Measurements from ENCODE around the gene DDX27. TPM values are rescaled to one million over a fixed set of nuclear protein-coding genes. Genes with fewer than 3 reads are reported as not detected.

The DDX27 gene
- total RNA-seq, 1 donor from 2014 or later, result 27.8 TPM

GRCh38 chr20:49275636-49276035 is 56.4 kb downstream of the DDX27 start:
- no peaks in the 10 kb centered on the region for H3K27me3 ChIP-seq (ENCODE audit: low read depth)
- intact Hi-C loops (cut with DNase I), result no loop called here
- TF ChIP-seq CTCF (IDR thresholded peaks at IDR 0.05), result no peak
- ATAC-seq (no peak), DNase-seq (no peak)
- peak overlapping the region; percentile 93 for H3K27ac ChIP-seq
- peaks cover 64% of the 10 kb centered on the region for H3K36me3 ChIP-seq
- peaks cover 3% of the 10 kb centered on the region for H3K9me3 ChIP-seq
- H3K4me3 ChIP-seq, result peak overlapping the region; percentile 91
- peaks cover 66% of the 10 kb centered on the region for H3K4me1 ChIP-seq

GRCh38 chr20:49276161-49276960 is 57.1 kb downstream of the DDX27 start:
- H3K27ac ChIP-seq, result peak overlapping the region; percentile 93
- peak in 1 of 2 donors; percentile 24 for ATAC-seq
- intact Hi-C loops (cut with DNase I), result no loop called here

DNA sequence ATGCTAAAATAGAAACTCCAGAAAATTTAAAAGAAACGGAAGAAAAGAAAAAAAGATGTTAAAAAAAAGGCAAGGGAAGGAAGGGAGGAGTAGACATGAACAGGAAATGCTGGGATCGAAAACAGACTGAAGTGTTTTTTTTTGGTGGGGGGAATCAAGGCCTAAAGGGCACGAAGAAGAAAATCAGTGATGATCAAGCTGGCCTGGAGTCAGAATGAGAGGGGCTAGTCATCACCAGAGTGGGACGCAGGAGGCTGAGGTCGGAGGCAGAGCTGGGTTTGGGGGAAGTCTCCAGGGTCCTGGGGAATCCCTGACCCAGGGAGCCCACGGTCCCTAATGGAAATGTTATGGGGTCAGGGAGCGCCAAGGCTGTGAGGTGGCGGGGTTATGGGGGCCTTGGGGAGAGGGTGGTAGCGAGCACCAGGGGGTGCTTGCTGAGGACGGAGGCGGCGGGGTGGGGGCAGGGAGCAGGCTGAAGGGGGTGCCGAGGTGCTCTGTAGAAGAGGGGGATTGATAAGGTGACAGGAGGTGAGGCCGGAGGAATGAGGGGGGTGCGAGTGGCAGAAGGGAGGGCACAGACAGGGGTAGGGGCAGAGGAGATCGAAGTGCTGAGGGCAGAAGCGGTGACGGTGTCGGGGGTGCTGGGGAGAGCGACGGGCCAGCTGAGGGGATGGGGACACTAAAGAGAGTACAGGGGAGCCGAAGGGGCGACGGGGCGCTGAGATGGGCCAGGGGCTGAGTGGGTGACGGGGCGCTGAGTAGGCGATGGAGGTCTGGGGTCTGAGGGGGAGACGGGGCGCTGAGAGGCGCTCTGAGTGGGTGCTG is 58.0 kb downstream of the DDX27 start:
- Histone ChIP-seq H3K9me3 (peaks cover 18% of the 10 kb centered on the region), H3K4me3 (peak overlapping the region; percentile 91), H3K27ac (peak overlapping the region; percentile 93), H3K36me3 (peaks cover 64% of the 10 kb centered on the region), H3K27me3 (ENCODE audit: low read depth) (no peaks in the 10 kb centered on the region), H3K4me1 (peaks cover 73% of the 10 kb centered on the region)
- intact Hi-C loops (cut with DNase I), result no loop called here
- TF ChIP-seq CTCF (IDR thresholded peaks at IDR 0.05), result no peak
- peak; percentile 64 for DNase-seq
- ATAC-seq, result peak; percentile 0 to 14

More at GRCh38 chr20:49276161-49276960, 57.1 kb downstream of the DDX27 start:
- peak overlapping the region; percentile 91 for H3K4me3 ChIP-seq
- no peaks in the 10 kb centered on the region for H3K27me3 ChIP-seq (ENCODE audit: low read depth)
- H3K4me1 ChIP-seq, result peaks cover 69% of the 10 kb centered on the region
- TF ChIP-seq CTCF (IDR thresholded peaks at IDR 0.05), result no peak
- no peak for DNase-seq
- peaks cover 10% of the 10 kb centered on the region for H3K9me3 ChIP-seq
- peaks cover 64% of the 10 kb centered on the region for H3K36me3 ChIP-seq

DNA sequence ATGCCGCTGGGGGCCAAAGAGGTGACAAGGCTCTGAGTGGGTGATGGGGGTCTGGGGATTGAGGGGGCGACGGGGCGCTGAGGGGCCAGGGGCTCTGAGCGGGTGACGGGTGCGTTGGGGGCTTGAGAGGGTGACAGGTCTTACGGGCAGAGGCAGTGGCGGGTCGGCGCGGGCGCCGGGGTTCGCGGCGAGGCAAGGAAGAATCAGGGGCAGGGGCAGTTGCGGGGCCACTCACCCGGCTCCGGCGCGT is 58.5 kb downstream of the DDX27 start:
- Histone ChIP-seq H3K36me3 (peaks cover 64% of the 10 kb centered on the region), H3K4me1 (peaks cover 73% of the 10 kb centered on the region), H3K27ac (peak overlapping the region; percentile 93), H3K9me3 (peaks cover 22% of the 10 kb centered on the region), H3K27me3 (ENCODE audit: low read depth) (no peaks in the 10 kb centered on the region), H3K4me3 (peak overlapping the region; percentile 91)
- intact Hi-C loops (cut with DNase I), result no loop called here
- TF ChIP-seq CTCF (IDR thresholded peaks at IDR 0.05), result no peak
- ATAC-seq (no peak), DNase-seq (no peak)

DNA sequence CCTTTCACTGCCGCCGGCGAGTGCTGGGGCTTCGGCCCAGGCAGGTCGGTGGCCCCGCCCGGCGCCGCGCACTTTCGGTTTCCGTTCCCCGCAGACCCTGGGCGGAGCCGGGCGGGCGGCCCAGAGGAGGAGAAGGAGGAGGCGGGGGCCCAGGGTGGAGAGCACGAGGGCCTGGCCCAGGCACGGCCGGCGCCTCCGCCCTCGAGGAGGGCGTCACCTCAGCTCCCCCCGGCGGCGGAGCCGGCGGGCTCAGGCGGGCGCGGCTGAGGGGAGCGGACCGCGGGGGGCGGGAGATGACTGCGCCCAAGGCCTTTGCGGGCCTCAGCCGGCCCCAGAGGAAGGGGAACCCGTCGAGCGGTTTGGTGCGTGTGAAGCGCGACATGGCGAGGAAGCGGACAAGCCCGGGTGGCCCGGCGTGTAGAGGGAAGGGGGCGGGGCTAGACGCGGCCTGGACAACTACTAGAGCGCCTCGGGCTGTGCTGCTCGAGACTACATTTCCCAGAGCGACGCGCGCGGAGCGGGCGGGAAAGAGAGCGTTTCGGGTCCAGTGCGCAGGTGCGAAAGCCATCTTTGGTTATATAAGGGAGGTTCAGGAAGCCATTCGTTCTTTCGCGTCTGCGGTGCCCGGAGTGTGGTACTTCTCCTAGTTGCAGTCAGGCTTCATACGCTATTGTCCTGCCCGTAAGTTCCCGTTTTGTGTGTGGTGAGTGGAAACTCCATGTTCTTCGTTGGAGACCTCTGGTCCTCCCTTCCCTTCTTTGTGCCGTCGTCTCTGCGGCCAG is 59.0 kb downstream of the DDX27 start, which contains the start of gene ZNFX1:
Gene ZNFX1, minus strand, starts transcription at position 22 of the 782 bp plus-strand sequence. CDS start 2,218 bp downstream, outside the sequence.
- intact Hi-C loops (cut with DNase I), result no loop called here
- peak; percentile 100 for DNase-seq
- H3K9me3 ChIP-seq, result peaks cover 23% of the 10 kb centered on the region
- H3K27me3 ChIP-seq (ENCODE audit: low read depth), result no peaks in the 10 kb centered on the region
- H3K4me3 ChIP-seq, result peak within 1 kb of the TSS; percentile 91
- peaks cover 64% of the 10 kb centered on the region for H3K36me3 ChIP-seq
- H3K27ac ChIP-seq, result peak within 1 kb of the TSS; percentile 93
- no peak for TF ChIP-seq CTCF (IDR thresholded peaks at IDR 0.05)
- H3K4me1 ChIP-seq, result peaks cover 73% of the 10 kb centered on the region
- peak; percentile 95 to 98 for ATAC-seq

Measured in lower lobe of right lung (tissue), 2 donors.